A549 (cell line): Measurements from ENCODE around the gene JAGN1. TPM values are rescaled to one million over a fixed set of nuclear protein-coding genes. Genes with fewer than 3 reads are reported as not detected.

Experiments
- BCL3 ChIP-seq: fragments of >200 bp; sonication (Bioruptor Twin); formaldehyde crosslinking; IDR thresholded peaks from 3 replicates; pipeline ENCODE4 v1.6.1; 2016
- BHLHE40 ChIP-seq: IDR thresholded peaks from 2 replicates; pipeline ENCODE4 v1.6.1; 2012; ENCODE audit warnings: low read depth, low read length, inconsistent platforms
- CBX2 ChIP-seq: fragments of 200-600 bp; sonication (generic); IDR thresholded peaks from 2 replicates; pipeline ENCODE4 v1.6.1; 2016; ENCODE audit warnings: low read depth, mild to moderate bottlenecking, borderline replicate concordance
- CBX8 ChIP-seq: fragments of 200-600 bp; sonication (generic); IDR thresholded peaks from 2 replicates; pipeline ENCODE4 v1.6.1; 2016
- CEBPB ChIP-seq, 2 experiments: fragments of >200 bp in 1 of 2; sonication (Bioruptor Twin) in 1 of 2; formaldehyde crosslinking in 1 of 2; IDR thresholded peaks; 2 replicates each; pipeline ENCODE4 v1.6.1; 2012 to 2016
- CHD2 ChIP-seq: fragments of 150-350 bp; IDR thresholded peaks from 2 replicates; pipeline ENCODE4 v1.6.1; 2014; ENCODE audit warnings: low read length; ENCODE audit not compliant: partially characterized antibody
- CHD4 ChIP-seq: fragments of 200-600 bp; sonication (generic); IDR thresholded peaks from 2 replicates; pipeline ENCODE4 v1.6.1; 2016; ENCODE audit warnings: antibody characterized with exemption, mild to moderate bottlenecking, borderline replicate concordance
- CTCF ChIP-seq: fragments of >200 bp; sonication (Bioruptor Twin); formaldehyde crosslinking; IDR thresholded peaks from 3 replicates; pipeline ENCODE4 v1.5.1; 2016
- EHF ChIP-seq: fragments of 250-450 bp; sonication (Bioruptor Pico); IDR thresholded peaks from 2 replicates; pipeline ENCODE4 v1.5.0; 2020; ENCODE audit warnings: mild to moderate bottlenecking
- EHMT2 ChIP-seq: fragments of 200-600 bp; sonication (generic); IDR thresholded peaks from 2 replicates; pipeline ENCODE4 v1.6.1; 2016; ENCODE audit warnings: antibody characterized with exemption, low read depth, mild to moderate bottlenecking, moderate library complexity
- EP300 ChIP-seq, 2 experiments: fragments of >200 bp; sonication (Bioruptor Twin); formaldehyde crosslinking; IDR thresholded peaks; 2 replicates in 1 of 2; 3 replicates in 1 of 2; pipeline ENCODE4 v1.6.1; 2016 to 2017
- ESRRA ChIP-seq: fragments of 150-350 bp; IDR thresholded peaks from 2 replicates; pipeline ENCODE4 v1.6.1; 2014; ENCODE audit warnings: mild to moderate bottlenecking, low read length, borderline replicate concordance
- FOSB ChIP-seq: fragments of 250-450 bp; sonication (Bioruptor Pico); IDR thresholded peaks from 2 replicates; pipeline ENCODE4 v1.5.0; 2020; ENCODE audit warnings: mild to moderate bottlenecking, moderate library complexity
- GATA3 ChIP-seq: IDR thresholded peaks from 2 replicates; pipeline ENCODE4 v1.6.1; 2012; ENCODE audit warnings: borderline replicate concordance
- HDAC2 ChIP-seq: fragments of 200-600 bp; sonication (generic); IDR thresholded peaks from 2 replicates; pipeline ENCODE4 v1.6.1; 2016
- HEYL ChIP-seq: fragments of 250-450 bp; sonication (Bioruptor Pico); IDR thresholded peaks from 2 replicates; pipeline ENCODE4 v1.8.0; 2021; ENCODE audit warnings: mild to moderate bottlenecking, moderate library complexity
- HOXA7 ChIP-seq: fragments of 250-450 bp; sonication (Bioruptor Pico); IDR thresholded peaks from 2 replicates; pipeline ENCODE4 v1.5.0; 2020; ENCODE audit warnings: mild to moderate bottlenecking, moderate library complexity
- HOXB5 ChIP-seq: fragments of 250-450 bp; sonication (Bioruptor Pico); IDR thresholded peaks from 2 replicates; pipeline ENCODE4 v1.5.0; 2020; ENCODE audit warnings: mild to moderate bottlenecking, moderate library complexity
- JUN ChIP-seq, 2 experiments: fragments of >200 bp; sonication (Bioruptor Twin); formaldehyde crosslinking; IDR thresholded peaks; 2 replicates in 1 of 2; 3 replicates in 1 of 2; pipeline ENCODE4 v1.6.1; 2016 to 2017
- KDM1A ChIP-seq: fragments of 200-600 bp; sonication (generic); IDR thresholded peaks from 2 replicates; pipeline ENCODE4 v1.6.1; 2016; ENCODE audit warnings: low read depth, mild to moderate bottlenecking
- KDM5A ChIP-seq: fragments of 200-600 bp; sonication (generic); IDR thresholded peaks from 2 replicates; pipeline ENCODE4 v1.6.1; 2016; ENCODE audit warnings: antibody characterized with exemption, mild to moderate bottlenecking
- MAZ ChIP-seq: fragments of 150-350 bp; IDR thresholded peaks from 2 replicates; pipeline ENCODE4 v1.6.1; 2014; ENCODE audit warnings: antibody characterized with exemption, low read depth, low read length, borderline replicate concordance
- MYC ChIP-seq: IDR thresholded peaks from 2 replicates; pipeline ENCODE4 v1.6.1; 2012; ENCODE audit warnings: mild to moderate bottlenecking, inconsistent platforms, low read length, improper control_type of control experiment, borderline replicate concordance
- NFE2L2 ChIP-seq: fragments of 150-350 bp; conservative IDR thresholded peaks from 2 replicates; pipeline ENCODE4 v1.6.1; 2014; ENCODE audit warnings: low read length
- NPAS2 ChIP-seq: fragments of 250-450 bp; sonication (Bioruptor Pico); IDR thresholded peaks from 2 replicates; pipeline ENCODE4 v1.8.0; 2022; ENCODE audit warnings: mild to moderate bottlenecking, moderate library complexity, borderline replicate concordance
- NR3C1 ChIP-seq: fragments of >200 bp; sonication (Bioruptor Twin); formaldehyde crosslinking; IDR thresholded peaks from 3 replicates; pipeline ENCODE4 v1.6.1; 2017
- PBX3 ChIP-seq: IDR thresholded peaks from 2 replicates; pipeline ENCODE4 v1.6.1; 2012
- PHF8 ChIP-seq: fragments of 200-600 bp; sonication (generic); IDR thresholded peaks from 2 replicates; pipeline ENCODE4 v1.6.1; 2016; ENCODE audit warnings: low read depth, mild to moderate bottlenecking, antibody characterized with exemption, moderate library complexity, borderline replicate concordance
- POLR2AphosphoS2 ChIP-seq: conservative IDR thresholded peaks from 2 replicates; pipeline ENCODE4 v1.6.1; 2012; ENCODE audit warnings: low read length, improper control_type of control experiment, inconsistent platforms
- RCOR1 ChIP-seq: fragments of 150-350 bp; IDR thresholded peaks from 2 replicates; pipeline ENCODE4 v1.6.1; 2014; ENCODE audit warnings: antibody characterized with exemption, low read length, low read depth
- RFX5 ChIP-seq: fragments of 450-650 bp; IDR thresholded peaks from 2 replicates; pipeline ENCODE4 v1.7.1; 2014; ENCODE audit warnings: antibody characterized with exemption, mild to moderate bottlenecking, moderate library complexity
- RNF2 ChIP-seq: fragments of 200-600 bp; sonication (generic); IDR thresholded peaks from 2 replicates; pipeline ENCODE4 v1.6.1; 2016; ENCODE audit warnings: low read depth, mild to moderate bottlenecking, antibody characterized with exemption, moderate library complexity, borderline replicate concordance
- SMC3 ChIP-seq: fragments of >200 bp; sonication (Bioruptor Twin); formaldehyde crosslinking; IDR thresholded peaks from 3 replicates; pipeline ENCODE4 v1.6.1; 2018; ENCODE audit warnings: inconsistent platforms
- SREBF2 ChIP-seq: fragments of 450-650 bp; IDR thresholded peaks from 2 replicates; pipeline ENCODE4 v1.6.1; 2014; ENCODE audit warnings: mild to moderate bottlenecking, moderate library complexity
- TFCP2L1 ChIP-seq: fragments of 250-450 bp; sonication (Bioruptor Pico); IDR thresholded peaks from 2 replicates; pipeline ENCODE4 v1.5.0; 2021; ENCODE audit warnings: mild to moderate bottlenecking
- TP53 ChIP-seq: fragments of 250-450 bp; sonication (Bioruptor Pico); IDR thresholded peaks from 2 replicates; pipeline ENCODE4 v1.5.0; 2021; ENCODE audit warnings: mild to moderate bottlenecking, moderate library complexity
- USF2 ChIP-seq: fragments of 450-650 bp; IDR thresholded peaks from 2 replicates; pipeline ENCODE4 v1.6.1; 2014; ENCODE audit warnings: antibody characterized with exemption
- ZFP36 ChIP-seq: fragments of 450-650 bp; IDR thresholded peaks from 2 replicates; pipeline ENCODE4 v1.6.1; 2014; ENCODE audit warnings: borderline replicate concordance; ENCODE audit not compliant: partially characterized antibody
- ZSCAN20 ChIP-seq: fragments of 250-450 bp; sonication (Bioruptor Pico); IDR thresholded peaks from 2 replicates; pipeline ENCODE4 v1.8.0; 2022; ENCODE audit warnings: mild to moderate bottlenecking, moderate library complexity
- polyA plus RNA-seq, 4 experiments: library from polyadenylated mRNA; depleted of rRNA in 3 of 4; stranded (reverse); fragments of >200 nt; fragmentation: RNase III in 1 of 4; extraction: RNeasy Plus Mini Kit Qiagen cat#74134 plus additional on column Dnase treatment in 1 of 4; gene quantifications; 2 replicates in 3 of 4; 3 replicates in 1 of 4; pipeline ENCODE4 v1.2.3, GENCODE V29; 2011 to 2017
- TF ChIP-seq, protein P1 (sequence below): IDR thresholded peaks from 2 replicates; pipeline ENCODE4 v1.6.1; 2012; ENCODE audit warnings: low read depth, borderline replicate concordance
- TF ChIP-seq, protein P2 (sequence below): IDR thresholded peaks from 2 replicates; pipeline ENCODE4 v1.6.1; 2012

JAGN1 gene
- polyA plus RNA-seq, 2 of the 4 experiments (the other 2 are of a cell fraction), result 48.6 to 63.2 TPM

DNA sequence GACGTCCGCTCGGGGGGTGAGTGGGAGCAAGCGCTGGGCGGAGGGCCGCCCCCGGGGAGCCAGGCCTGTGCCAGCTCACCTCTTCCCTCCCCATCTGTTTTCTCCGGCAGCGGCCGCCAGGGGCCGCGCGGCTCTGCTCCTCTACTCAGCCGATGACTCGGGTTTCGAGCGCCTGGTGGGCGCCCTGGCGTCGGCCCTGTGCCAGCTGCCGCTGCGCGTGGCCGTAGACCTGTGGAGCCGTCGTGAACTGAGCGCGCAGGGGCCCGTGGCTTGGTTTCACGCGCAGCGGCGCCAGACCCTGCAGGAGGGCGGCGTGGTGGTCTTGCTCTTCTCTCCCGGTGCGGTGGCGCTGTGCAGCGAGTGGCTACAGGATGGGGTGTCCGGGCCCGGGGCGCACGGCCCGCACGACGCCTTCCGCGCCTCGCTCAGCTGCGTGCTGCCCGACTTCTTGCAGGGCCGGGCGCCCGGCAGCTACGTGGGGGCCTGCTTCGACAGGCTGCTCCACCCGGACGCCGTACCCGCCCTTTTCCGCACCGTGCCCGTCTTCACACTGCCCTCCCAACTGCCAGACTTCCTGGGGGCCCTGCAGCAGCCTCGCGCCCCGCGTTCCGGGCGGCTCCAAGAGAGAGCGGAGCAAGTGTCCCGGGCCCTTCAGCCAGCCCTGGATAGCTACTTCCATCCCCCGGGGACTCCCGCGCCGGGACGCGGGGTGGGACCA lies 42.6 kb downstream of the JAGN1 start (continued):
- TF ChIP-seq CTCF (peak; percentile 78), EHMT2 (no peak), RFX5 (no peak), TP53 (CRISPR knock-in tag) (no peak), PBX3 (0 out of 2 replicates have a peak, but pooled peaks have one; percentile 21), BCL3 (no peak), CHD2 (no peak), RNF2 (peak; percentile 91; the same call in 1 of the 2 replicates), ZSCAN20 (CRISPR knock-in tag) (no peak), USF2 (no peak), POLR2AphosphoS2 (no peak), JUN (IDR thresholded peaks at IDR 0.05) (no peak; a peak in 3 of 5 replicates), RCOR1 (no peak), MAZ (no peak), KDM1A (no peak), EHF (no peak), NFE2L2 (no peak), PHF8 (peak; percentile 48; the same call in 1 of the 2 replicates), CBX8 (no peak), EP300 (IDR thresholded peaks at IDR 0.05) (no peak), CEBPB (IDR thresholded peaks at IDR 0.05) (no peak), NPAS2 (CRISPR knock-in tag) (peak; percentile 30; the same call in 1 of the 2 replicates), FOSB (CRISPR knock-in tag) (no peak), GATA3 (peak; percentile 9; the same call in 1 of the 2 replicates), HEYL (CRISPR knock-in tag) (no peak), HOXA7 (no peak), ZFP36 (no peak), SMC3 (peak; percentile 69), ESRRA (no peak), CBX2 (no peak), TFCP2L1 (CRISPR knock-in tag) (peak; percentile 90), NR3C1 (no peak), SREBF2 (no peak), HOXB5 (CRISPR knock-in tag) (no peak), MYC (no peak; the same call in 1 of the 2 replicates), BHLHE40 (no peak), KDM5A (no peak), CHD4 (no peak), HDAC2 (no peak; the same call in 1 of the 2 replicates)
- TF ChIP-seq, protein P1, sequence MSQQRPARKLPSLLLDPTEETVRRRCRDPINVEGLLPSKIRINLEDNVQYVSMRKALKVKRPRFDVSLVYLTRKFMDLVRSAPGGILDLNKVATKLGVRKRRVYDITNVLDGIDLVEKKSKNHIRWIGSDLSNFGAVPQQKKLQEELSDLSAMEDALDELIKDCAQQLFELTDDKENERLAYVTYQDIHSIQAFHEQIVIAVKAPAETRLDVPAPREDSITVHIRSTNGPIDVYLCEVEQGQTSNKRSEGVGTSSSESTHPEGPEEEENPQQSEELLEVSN, result peak; percentile 92
- TF ChIP-seq, protein P2, sequence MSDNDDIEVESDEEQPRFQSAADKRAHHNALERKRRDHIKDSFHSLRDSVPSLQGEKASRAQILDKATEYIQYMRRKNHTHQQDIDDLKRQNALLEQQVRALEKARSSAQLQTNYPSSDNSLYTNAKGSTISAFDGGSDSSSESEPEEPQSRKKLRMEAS, result peak; percentile 75
